ENCODE measurements around the gene PITX2. TPM values are rescaled to one million over a fixed set of nuclear protein-coding genes. Genes with fewer than 3 reads are reported as not detected.

Gene PITX2
- total and polyA plus RNA-seq, 2 experiments from 2014 or later, result 4.3 to 5.6 TPM

GRCh38 chr4:110617075-110617640, 5.7 kb downstream of the PITX2 start:
- 75 to 90% methylated on average over 2 of the region's 2 CpGs for WGBS, 2 experiments (ENCODE audit: low coverage in 1 of 2, low lambda C conversion rate in 2 of 2, missing lambda C conversion rate in 2 of 2)
- 0 out of 2 replicates have a peak, but pooled peaks cover under 1% of the 10 kb centered on the region for H3K27me3 ChIP-seq (replicated peaks; ENCODE audit: insufficient read depth)

GRCh38 chr4:110616238-110617074, 6.4 kb downstream of the PITX2 start:
- H3K9me3 ChIP-seq (ENCODE audit: low read depth), result no peaks in the 10 kb centered on the region
- 80 to 84% methylated on average over 17 of the region's 17 CpGs for WGBS, 2 experiments (ENCODE audit: low coverage in 1 of 2, low lambda C conversion rate in 2 of 2, missing lambda C conversion rate in 2 of 2)
- in situ Hi-C loops (cut with MboI), result no loop called here
- no peaks in the 10 kb centered on the region for H4K20me1 ChIP-seq (ENCODE audit: insufficient read depth)
- no peak overlapping the region for H3K27ac ChIP-seq
- no peaks in the 10 kb centered on the region for H3K9me2 ChIP-seq (ENCODE audit: insufficient read depth)
- H3K9ac ChIP-seq, result no peak overlapping the region
- no peak overlapping the region for H3K4me2 ChIP-seq (ENCODE audit: unreplicated experiment)
- no peak overlapping the region for H2AFZ ChIP-seq
- no peak for DNase-seq
- H3K36me3 ChIP-seq (ENCODE audit: low read depth), result no peaks in the 10 kb centered on the region
- H3K4me3 ChIP-seq, result no peak overlapping the region
- no peaks in the 10 kb centered on the region for H3K4me1 ChIP-seq (ENCODE audit: insufficient read depth)
- no peaks in the 10 kb centered on the region for H3K79me2 ChIP-seq (ENCODE audit: insufficient read depth)
- 0 out of 2 replicates have a peak, but pooled peaks cover 4% of the 10 kb centered on the region for H3K27me3 ChIP-seq (replicated peaks; ENCODE audit: insufficient read depth)
- no peaks in the 10 kb centered on the region for H3F3A ChIP-seq (ENCODE audit: insufficient read depth)
- TF ChIP-seq EZH2 (IDR thresholded peaks at IDR 0.05; ENCODE audit: insufficient read depth, poor library complexity, severe bottlenecking) (no peak), EZH2phosphoT487 (IDR thresholded peaks at IDR 0.05; ENCODE audit: insufficient read depth, low read depth) (no peak)

More at GRCh38 chr4:110617075-110617640, 5.7 kb downstream of the PITX2 start:
- Histone ChIP-seq H3K27ac (no peak overlapping the region), H3K4me2 (ENCODE audit: unreplicated experiment) (no peak overlapping the region), H3K4me1 (ENCODE audit: insufficient read depth) (no peaks in the 10 kb centered on the region), H3K36me3 (ENCODE audit: low read depth) (no peaks in the 10 kb centered on the region), H3K4me3 (no peak overlapping the region), H3K79me2 (ENCODE audit: insufficient read depth) (no peaks in the 10 kb centered on the region), H3K9ac (no peak overlapping the region), H3F3A (ENCODE audit: insufficient read depth) (no peaks in the 10 kb centered on the region), H3K9me2 (ENCODE audit: insufficient read depth) (no peaks in the 10 kb centered on the region), H2AFZ (no peak overlapping the region), H3K9me3 (ENCODE audit: low read depth) (no peaks in the 10 kb centered on the region), H4K20me1 (ENCODE audit: insufficient read depth) (no peaks in the 10 kb centered on the region)
- TF ChIP-seq EZH2 (IDR thresholded peaks at IDR 0.05; ENCODE audit: insufficient read depth, poor library complexity, severe bottlenecking), result no peak
- no peak for TF ChIP-seq EZH2phosphoT487 (IDR thresholded peaks at IDR 0.05; ENCODE audit: insufficient read depth, low read depth)
- in situ Hi-C loops (cut with MboI), result no loop called here
- no peak for DNase-seq

GRCh38 chr4:110615353-110616237, 7.3 kb downstream of the PITX2 start:
- Histone ChIP-seq H3K4me1 (ENCODE audit: insufficient read depth) (no peaks in the 10 kb centered on the region), H3K9me3 (ENCODE audit: low read depth) (no peaks in the 10 kb centered on the region), H3K36me3 (ENCODE audit: low read depth) (no peaks in the 10 kb centered on the region), H3K9me2 (ENCODE audit: insufficient read depth) (no peaks in the 10 kb centered on the region), H2AFZ (no peak overlapping the region), H3K27me3 (replicated peaks; ENCODE audit: insufficient read depth) (peaks cover 8% of the 10 kb centered on the region; the same call in 1 of the 2 replicates), H3K27ac (no peak overlapping the region), H4K20me1 (ENCODE audit: insufficient read depth) (no peaks in the 10 kb centered on the region), H3F3A (ENCODE audit: insufficient read depth) (no peaks in the 10 kb centered on the region), H3K4me2 (ENCODE audit: unreplicated experiment) (no peak overlapping the region), H3K79me2 (ENCODE audit: insufficient read depth) (no peaks in the 10 kb centered on the region), H3K4me3 (no peak overlapping the region), H3K9ac (no peak overlapping the region)
- 74 to 76% methylated on average over 31 to 38 of the region's 38 CpGs for WGBS, 2 experiments (ENCODE audit: low coverage in 1 of 2, low lambda C conversion rate in 2 of 2, missing lambda C conversion rate in 2 of 2)
- no peak for DNase-seq
- TF ChIP-seq EZH2phosphoT487 (IDR thresholded peaks at IDR 0.05; ENCODE audit: insufficient read depth, low read depth) (no peak), EZH2 (IDR thresholded peaks at IDR 0.05; ENCODE audit: insufficient read depth, poor library complexity, severe bottlenecking) (no peak)
- in situ Hi-C loops (cut with MboI), result no loop called here

- no peaks in the 10 kb centered on the region for H4K20me1 ChIP-seq (ENCODE audit: insufficient read depth)
- H3K4me3 ChIP-seq, result no peak overlapping the region
- no peaks in the 10 kb centered on the region for H3K9me2 ChIP-seq (ENCODE audit: insufficient read depth)
- no peak for DNase-seq
- peaks cover 8% of the 10 kb centered on the region; the same call in 1 of the 2 replicates for H3K27me3 ChIP-seq (replicated peaks; ENCODE audit: insufficient read depth)
- H3K9me3 ChIP-seq (ENCODE audit: low read depth), result no peaks in the 10 kb centered on the region
- no peaks in the 10 kb centered on the region for H3F3A ChIP-seq (ENCODE audit: insufficient read depth)
- no peak overlapping the region for H3K9ac ChIP-seq
- H3K27ac ChIP-seq, result no peak overlapping the region
- WGBS, 2 experiments (ENCODE audit: low coverage in 1 of 2, low lambda C conversion rate in 2 of 2, missing lambda C conversion rate in 2 of 2), result 78 to 80% methylated on average over 19 of the region's 19 CpGs
- no peaks in the 10 kb centered on the region for H3K36me3 ChIP-seq (ENCODE audit: low read depth)
- in situ Hi-C loops (cut with MboI), result no loop called here
- no peak overlapping the region for H2AFZ ChIP-seq
- no peaks in the 10 kb centered on the region for H3K79me2 ChIP-seq (ENCODE audit: insufficient read depth)
- TF ChIP-seq EZH2phosphoT487 (IDR thresholded peaks at IDR 0.05; ENCODE audit: insufficient read depth, low read depth), result no peak
- TF ChIP-seq EZH2 (IDR thresholded peaks at IDR 0.05; ENCODE audit: insufficient read depth, poor library complexity, severe bottlenecking), result no peak
- H3K4me2 ChIP-seq (ENCODE audit: unreplicated experiment), result no peak overlapping the region
- no peaks in the 10 kb centered on the region for H3K4me1 ChIP-seq (ENCODE audit: insufficient read depth)
Observed at GRCh38 chr4:110614976-110615352, 7.9 kb downstream of the PITX2 start.
